PC-3 (cell line): ENCODE results near the gene NDUFA8. TPM values are rescaled to one million over a fixed set of nuclear protein-coding genes. Genes with fewer than 3 reads are reported as not detected.

ENCODE experiments used
- ATAC-seq: fragments of 200-7000 bp; cut with Tn5 transposase; 2 replicates; pipeline ENCODE4 v1.9.1; 2020; ENCODE audit warnings: mild to moderate bottlenecking, moderate library complexity
- BruUV-seq: library from RNA; stranded (reverse); fragments of 400-500 nt; replicated peaks from 2 replicates; lab custom pipeline; 2021; lab: Mats Ljungman, UMichigan
- CTCF ChIA-PET: fragments of 300-600 bp; sonication (Branson Sonifier 250); formaldehyde crosslinking; loops from one replicate; lab custom pipeline; 2022; ENCODE audit warnings: antibody characterized with exemption; lab: Charles Lee
- POLR2A ChIA-PET: fragments of 300-600 bp; sonication (Branson Sonifier 250); formaldehyde crosslinking; loops from one replicate; lab custom pipeline; 2022; ENCODE audit warnings: antibody characterized with exemption; ENCODE audit not compliant: unreplicated experiment; lab: Charles Lee
- DNase-seq: peaks from one replicate; pipeline ENCODE4 v3.0.0-alpha.2; 2015
- H2AFZ ChIP-seq: fragments of 300-600 bp; sonication (generic); 2 replicates; pipeline ENCODE4 v1.6.0; 2016; ENCODE audit warnings: antibody characterized with exemption, low read length
- H3F3A ChIP-seq: fragments of 300-600 bp; sonication (generic); one replicate; pipeline ENCODE4 v1.6.0; 2017; ENCODE audit warnings: antibody characterized with exemption, low read length, control low read depth, mild to moderate bottlenecking; ENCODE audit not compliant: unreplicated experiment
- H3K27ac ChIP-seq: fragments of 300-600 bp; sonication (generic); 2 replicates; pipeline ENCODE4 v1.5.1; 2016; ENCODE audit warnings: mild to moderate bottlenecking, low read length
- H3K27me3 ChIP-seq: fragments of 300-600 bp; sonication (generic); 2 replicates; pipeline ENCODE4 v1.6.1; 2016; ENCODE audit warnings: low read length, mixed read lengths
- H3K36me3 ChIP-seq: fragments of 300-600 bp; sonication (generic); 2 replicates; pipeline ENCODE4 v1.6.1; 2016; ENCODE audit warnings: low read depth, mixed run types, low read length, mixed read lengths
- H3K4me1 ChIP-seq: fragments of 300-600 bp; sonication (generic); 2 replicates; pipeline ENCODE4 v1.5.1; 2016; ENCODE audit warnings: low read length; ENCODE audit not compliant: insufficient read depth
- H3K4me2 ChIP-seq: fragments of 300-600 bp; sonication (generic); 2 replicates; pipeline ENCODE4 v1.6.0; 2016; ENCODE audit warnings: low read length
- H3K4me3 ChIP-seq: fragments of 300-600 bp; sonication (generic); 2 replicates; pipeline ENCODE4 v1.5.1; 2016; ENCODE audit warnings: mild to moderate bottlenecking, low read length, mixed read lengths
- H3K79me2 ChIP-seq: fragments of 300-600 bp; sonication (generic); 2 replicates; pipeline ENCODE4 v1.6.1; 2017; ENCODE audit warnings: low read length, mixed read lengths
- H3K9ac ChIP-seq: fragments of 300-600 bp; sonication (generic); 2 replicates; pipeline ENCODE4 v1.6.0; 2016; ENCODE audit warnings: mild to moderate bottlenecking, low read length
- H3K9me2 ChIP-seq: fragments of 300-600 bp; sonication (generic); replicated peaks from 2 replicates; pipeline ENCODE4 v1.6.1; 2016; ENCODE audit warnings: mixed run types, low read length, mixed read lengths
- H3K9me3 ChIP-seq: fragments of 300-600 bp; sonication (generic); 2 replicates; pipeline ENCODE4 v1.6.1; 2016; ENCODE audit warnings: low read length, mixed read lengths
- H4K20me1 ChIP-seq: fragments of 300-600 bp; sonication (generic); 2 replicates; pipeline ENCODE4 v1.6.1; 2016; ENCODE audit warnings: low read length, mixed read lengths
- EZH2 ChIP-seq: fragments of 300-600 bp; sonication (generic); IDR thresholded peaks from one replicate; pipeline ENCODE4 v1.6.1; 2017; ENCODE audit warnings: antibody characterized with exemption, mild to moderate bottlenecking, low read length; ENCODE audit not compliant: unreplicated experiment
- EZH2phosphoT487 ChIP-seq: fragments of 300-600 bp; sonication (generic); IDR thresholded peaks from 2 replicates; pipeline ENCODE4 v1.6.1; 2018; ENCODE audit warnings: mild to moderate bottlenecking, antibody characterized with exemption, low read length, borderline replicate concordance
- intact Hi-C: fragments of 100-400 bp; cut with micrococcal nuclease; formaldehyde crosslinking; loops from 2 replicates; pipeline ENCODE4 v1.9.0; 2023
- total RNA-seq: library from RNA; depleted of rRNA; stranded (reverse); fragments of >200 nt; gene quantifications from 2 replicates; pipeline ENCODE4 v1.2.3, GENCODE V29; 2014
- TF ChIP-seq, protein P1 (sequence below): fragments of 300-600 bp; sonication (generic); conservative IDR thresholded peaks from 2 replicates; pipeline ENCODE4 v1.5.1; 2017; ENCODE audit warnings: antibody characterized with exemption, low read depth, mild to moderate bottlenecking, low read length

The NDUFA8 gene
- total RNA-seq, 1 experiment from 2014 or later: 67.5 TPM

- no peak overlapping the region for H3K4me3 ChIP-seq
- no peaks in the 10 kb centered on the region for H3F3A ChIP-seq
- H3K36me3 ChIP-seq: no peaks in the 10 kb centered on the region
- no peaks in the 10 kb centered on the region for H3K79me2 ChIP-seq
- H4K20me1 ChIP-seq: no peaks in the 10 kb centered on the region
- no peaks in the 10 kb centered on the region for H3K9me3 ChIP-seq
- peaks cover 20% of the 10 kb centered on the region for H3K4me1 ChIP-seq
- DNase-seq (no peak), ATAC-seq (no peak)
- TF ChIP-seq EZH2 (no peak), EZH2phosphoT487 (no peak)
- TF ChIP-seq, protein P1, sequence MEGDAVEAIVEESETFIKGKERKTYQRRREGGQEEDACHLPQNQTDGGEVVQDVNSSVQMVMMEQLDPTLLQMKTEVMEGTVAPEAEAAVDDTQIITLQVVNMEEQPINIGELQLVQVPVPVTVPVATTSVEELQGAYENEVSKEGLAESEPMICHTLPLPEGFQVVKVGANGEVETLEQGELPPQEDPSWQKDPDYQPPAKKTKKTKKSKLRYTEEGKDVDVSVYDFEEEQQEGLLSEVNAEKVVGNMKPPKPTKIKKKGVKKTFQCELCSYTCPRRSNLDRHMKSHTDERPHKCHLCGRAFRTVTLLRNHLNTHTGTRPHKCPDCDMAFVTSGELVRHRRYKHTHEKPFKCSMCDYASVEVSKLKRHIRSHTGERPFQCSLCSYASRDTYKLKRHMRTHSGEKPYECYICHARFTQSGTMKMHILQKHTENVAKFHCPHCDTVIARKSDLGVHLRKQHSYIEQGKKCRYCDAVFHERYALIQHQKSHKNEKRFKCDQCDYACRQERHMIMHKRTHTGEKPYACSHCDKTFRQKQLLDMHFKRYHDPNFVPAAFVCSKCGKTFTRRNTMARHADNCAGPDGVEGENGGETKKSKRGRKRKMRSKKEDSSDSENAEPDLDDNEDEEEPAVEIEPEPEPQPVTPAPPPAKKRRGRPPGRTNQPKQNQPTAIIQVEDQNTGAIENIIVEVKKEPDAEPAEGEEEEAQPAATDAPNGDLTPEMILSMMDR: no peak
- intact Hi-C loops: no loop called here
- no TSS peak for BruUV-seq
- H2AFZ ChIP-seq: no peak overlapping the region
- POLR2A ChIA-PET: no interaction called here
- no peak overlapping the region for H3K4me2 ChIP-seq
- CTCF ChIA-PET: no interaction called here
- no peaks in the 10 kb centered on the region for H3K9me2 ChIP-seq
- no peak overlapping the region for H3K9ac ChIP-seq
- peak overlapping the region; percentile 13; the same call in 1 of the 2 replicates for H3K27ac ChIP-seq
- no peaks in the 10 kb centered on the region for H3K27me3 ChIP-seq
Measured at GRCh38 chr9:122179054-122179689, 19.6 kb upstream of the NDUFA8 start.

- BruUV-seq: no TSS peak
- Histone ChIP-seq H3K27ac (no peak overlapping the region), H3F3A (no peaks in the 10 kb centered on the region), H3K4me2 (no peak overlapping the region), H3K27me3 (no peaks in the 10 kb centered on the region), H2AFZ (no peak overlapping the region), H3K9me2 (no peaks in the 10 kb centered on the region), H3K4me1 (peaks cover 20% of the 10 kb centered on the region), H4K20me1 (no peaks in the 10 kb centered on the region), H3K9me3 (no peaks in the 10 kb centered on the region), H3K4me3 (no peak overlapping the region), H3K9ac (no peak overlapping the region), H3K79me2 (no peaks in the 10 kb centered on the region), H3K36me3 (no peaks in the 10 kb centered on the region)
- CTCF ChIA-PET: no interaction called here
- no peak for TF ChIP-seq EZH2phosphoT487
- TF ChIP-seq, protein P1: no peak
- no peak for TF ChIP-seq EZH2
- no peak for ATAC-seq
- POLR2A ChIA-PET: no interaction called here
- intact Hi-C loops: no loop called here
- no peak for DNase-seq
Measured at GRCh38 chr9:122176916-122177315, 17.3 kb upstream of the NDUFA8 start.

GRCh38 chr9:122173670-122174069 is 14.1 kb upstream of the NDUFA8 start:
- intact Hi-C loops: no loop called here
- no peak overlapping the region for H3K4me2 ChIP-seq
- no peaks in the 10 kb centered on the region for H3K9me2 ChIP-seq
- no peak for ATAC-seq
- no peaks in the 10 kb centered on the region for H3K9me3 ChIP-seq
- no peak overlapping the region for H2AFZ ChIP-seq
- no peaks in the 10 kb centered on the region for H3F3A ChIP-seq
- CTCF ChIA-PET: no interaction called here
- no peak overlapping the region for H3K27ac ChIP-seq
- BruUV-seq: no TSS peak
- no peaks in the 10 kb centered on the region for H3K4me1 ChIP-seq
- no peaks in the 10 kb centered on the region for H3K79me2 ChIP-seq
- H3K27me3 ChIP-seq: no peaks in the 10 kb centered on the region
- no peak for TF ChIP-seq EZH2
- TF ChIP-seq, protein P1: no peak
- no peak for TF ChIP-seq EZH2phosphoT487
- H3K36me3 ChIP-seq: no peaks in the 10 kb centered on the region
- no peak for DNase-seq
- POLR2A ChIA-PET: no interaction called here
- no peak overlapping the region for H3K4me3 ChIP-seq
- H4K20me1 ChIP-seq: no peaks in the 10 kb centered on the region
- H3K9ac ChIP-seq: no peak overlapping the region
